ENCODE measurements around the gene HCCS.
"Not testable (repeated sequence)": the region's sequence is repeated elsewhere in the genome, so short reads cannot be mapped to it uniquely, and the experiment has no call there.

HCCS gene

GRCh38 chrX:11105080-11105479 is 6.1 kb upstream of the HCCS start:
- Mint-ChIP-seq H3K27me3 (no peaks in the 10 kb centered on the region), H3K4me1 (no peaks in the 10 kb centered on the region), H3K9me3 (no peaks in the 10 kb centered on the region), H3K27ac (no peak overlapping the region), H3K36me3 (no peaks in the 10 kb centered on the region), H3K4me3 (no peak overlapping the region)
- DNase-seq (ENCODE audit: low spot score in 2 of 2) (no peak), ATAC-seq (ENCODE audit: low read depth) (no peak)

GRCh38 chrX:11108253-11108941 is 2.7 kb upstream of the HCCS start:
- DNase-seq (ENCODE audit: low spot score in 2 of 2) (no peak), ATAC-seq (ENCODE audit: low read depth) (no peak)
- Mint-ChIP-seq H3K36me3 (no peaks in the 10 kb centered on the region), H3K27ac (no peak overlapping the region), H3K9me3 (no peaks in the 10 kb centered on the region), H3K4me1 (peaks cover 10% of the 10 kb centered on the region), H3K4me3 (no peak overlapping the region), H3K27me3 (no peaks in the 10 kb centered on the region)

- DNase-seq (ENCODE audit: low spot score in 2 of 2) = no peak
Observed at GRCh38 chrX:11109968-11110367, 1.2 kb upstream of the HCCS start.

GRCh38 chrX:11111947-11112346 is 815 bp downstream of the HCCS start:
- DNase-seq (ENCODE audit: low spot score in 2 of 2) (no peak), ATAC-seq (ENCODE audit: low read depth) (no peak)
- Mint-ChIP-seq H3K4me3 (peak overlapping the region; percentile 98), H3K4me1 (peaks cover 19% of the 10 kb centered on the region), H3K36me3 (peaks cover 6% of the 10 kb centered on the region), H3K27ac (peak overlapping the region; percentile 99), H3K9me3 (no peaks in the 10 kb centered on the region), H3K27me3 (no peaks in the 10 kb centered on the region)

More at GRCh38 chrX:11109968-11110367, 1.2 kb upstream of the HCCS start:
- Mint-ChIP-seq H3K9me3 (no peaks in the 10 kb centered on the region), H3K36me3 (peaks cover 1% of the 10 kb centered on the region), H3K27me3 (no peaks in the 10 kb centered on the region), H3K27ac (no peak overlapping the region), H3K4me3 (no peak overlapping the region), H3K4me1 (peaks cover 19% of the 10 kb centered on the region)
- no peak for ATAC-seq (ENCODE audit: low read depth)

GRCh38 chrX:11113731-11114130 is 2.6 kb downstream of the HCCS start:
- ATAC-seq (ENCODE audit: low read depth) (peak; percentile 34), DNase-seq (ENCODE audit: low spot score in 2 of 2) (no peak)
- Mint-ChIP-seq H3K4me1 (peaks cover 19% of the 10 kb centered on the region), H3K4me3 (peak overlapping the region; percentile 60), H3K27me3 (no peaks in the 10 kb centered on the region), H3K27ac (peak overlapping the region; percentile 67), H3K9me3 (no peaks in the 10 kb centered on the region), H3K36me3 (peaks cover 8% of the 10 kb centered on the region)

- Mint-ChIP-seq H3K4me1 (peaks cover 9% of the 10 kb centered on the region), H3K9me3 (no peaks in the 10 kb centered on the region), H3K4me3 (no peak overlapping the region), H3K36me3 (peaks cover 18% of the 10 kb centered on the region), H3K27ac (no peak overlapping the region), H3K27me3 (no peaks in the 10 kb centered on the region)
- no peak for ATAC-seq (ENCODE audit: low read depth)
- DNase-seq (ENCODE audit: low spot score in 2 of 2) = no peak
Observed at GRCh38 chrX:11117745-11118144, 6.6 kb downstream of the HCCS start.

GRCh38 chrX:11119313-11119943 is 8.3 kb downstream of the HCCS start:
- ATAC-seq (ENCODE audit: low read depth) (no peak), DNase-seq (ENCODE audit: low spot score in 2 of 2) (no peak)
- Mint-ChIP-seq H3K9me3 (no peaks in the 10 kb centered on the region), H3K4me1 (no peaks in the 10 kb centered on the region), H3K4me3 (no peak overlapping the region), H3K36me3 (peaks cover 22% of the 10 kb centered on the region), H3K27ac (no peak overlapping the region), H3K27me3 (no peaks in the 10 kb centered on the region)

- H3K36me3 Mint-ChIP-seq = peaks cover 17% of the 10 kb centered on the region
- ATAC-seq (ENCODE audit: low read depth); DNase-seq (ENCODE audit: low spot score in 2 of 2); H3K27ac Mint-ChIP-seq; H3K4me1 Mint-ChIP-seq; H3K9me3 Mint-ChIP-seq; H3K27me3 Mint-ChIP-seq; H3K4me3 Mint-ChIP-seq: not testable (repeated sequence)
Observed at GRCh38 chrX:11123087-11123486, 12.0 kb downstream of the HCCS start.

- Mint-ChIP-seq H3K4me3 (no peak overlapping the region), H3K9me3 (peaks cover 1% of the 10 kb centered on the region), H3K4me1 (no peaks in the 10 kb centered on the region), H3K27me3 (no peaks in the 10 kb centered on the region), H3K36me3 (peaks cover 15% of the 10 kb centered on the region), H3K27ac (no peak overlapping the region)
- DNase-seq (ENCODE audit: low spot score in 2 of 2) (no peak), ATAC-seq (ENCODE audit: low read depth) (no peak)
Observed at GRCh38 chrX:11124112-11124511, 13.0 kb downstream of the HCCS start.

GRCh38 chrX:11125060-11125459 is 13.9 kb downstream of the HCCS start:
- Mint-ChIP-seq H3K27me3 (no peaks in the 10 kb centered on the region), H3K27ac (no peak overlapping the region), H3K4me1 (peaks cover 3% of the 10 kb centered on the region), H3K9me3 (peaks cover 1% of the 10 kb centered on the region), H3K4me3 (no peak overlapping the region), H3K36me3 (peaks cover 14% of the 10 kb centered on the region)
- DNase-seq (ENCODE audit: low spot score in 2 of 2) (no peak), ATAC-seq (ENCODE audit: low read depth) (no peak)

- Mint-ChIP-seq H3K4me1 (peaks cover 3% of the 10 kb centered on the region), H3K36me3 (no peaks in the 10 kb centered on the region), H3K4me3 (no peak overlapping the region), H3K9me3 (peaks cover 1% of the 10 kb centered on the region), H3K27me3 (no peaks in the 10 kb centered on the region), H3K27ac (peak overlapping the region; percentile 36)
- DNase-seq (ENCODE audit: low spot score in 2 of 2) (no peak), ATAC-seq (ENCODE audit: low read depth) (no peak)
Observed at GRCh38 chrX:11129534-11130105, 18.5 kb downstream of the HCCS start.

GRCh38 chrX:11130136-11130535 is 19.0 kb downstream of the HCCS start:
- ATAC-seq (ENCODE audit: low read depth) (no peak), DNase-seq (ENCODE audit: low spot score in 2 of 2) (no peak)
- H3K36me3 Mint-ChIP-seq = no peaks in the 10 kb centered on the region
- H3K9me3 Mint-ChIP-seq = peaks cover 1% of the 10 kb centered on the region
- no peaks in the 10 kb centered on the region for H3K27me3 Mint-ChIP-seq
- no peak overlapping the region for H3K4me3 Mint-ChIP-seq
- peak overlapping the region; percentile 36 for H3K27ac Mint-ChIP-seq
- H3K4me1 Mint-ChIP-seq = peaks cover 3% of the 10 kb centered on the region

- DNase-seq (ENCODE audit: low spot score in 2 of 2) (no peak), ATAC-seq (ENCODE audit: low read depth) (no peak)
- Mint-ChIP-seq H3K27me3 (no peaks in the 10 kb centered on the region), H3K4me1 (peaks cover 3% of the 10 kb centered on the region), H3K9me3 (peaks cover 1% of the 10 kb centered on the region), H3K27ac (no peak overlapping the region), H3K4me3 (no peak overlapping the region), H3K36me3 (no peaks in the 10 kb centered on the region)
Observed at GRCh38 chrX:11131146-11131545, 20.0 kb downstream of the HCCS start.

- no peak overlapping the region for H3K4me3 Mint-ChIP-seq
- no peaks in the 10 kb centered on the region for H3K9me3 Mint-ChIP-seq
- no peak for ATAC-seq (ENCODE audit: low read depth)
- H3K27ac Mint-ChIP-seq = no peak overlapping the region
- H3K27me3 Mint-ChIP-seq = no peaks in the 10 kb centered on the region
- H3K4me1 Mint-ChIP-seq = no peaks in the 10 kb centered on the region
- H3K36me3 Mint-ChIP-seq = no peaks in the 10 kb centered on the region
- DNase-seq (ENCODE audit: low spot score in 2 of 2) = no peak
Observed at GRCh38 chrX:11135564-11136185, 24.5 kb downstream of the HCCS start.

All from memory B cell (primary cell).